GM18507 (cell line): ENCODE data around the gene PEX7.
A peak's percentile ranks its signal among the peaks of the same experiment; 100 is the strongest.

Source experiments
- DNase-seq: peaks from one replicate; pipeline ENCODE4 v3.0.0; 2011; ENCODE audit warnings: low read depth; ENCODE audit not compliant: insufficient read length; ENCODE audit errors: extremely low spot score
- FAIRE-seq: peaks from 2 replicates; lab custom pipeline; 2011; peaks lifted over from hg19 to GRCh38; lab: Jason Lieb, UNC

The PEX7 gene, protein sequence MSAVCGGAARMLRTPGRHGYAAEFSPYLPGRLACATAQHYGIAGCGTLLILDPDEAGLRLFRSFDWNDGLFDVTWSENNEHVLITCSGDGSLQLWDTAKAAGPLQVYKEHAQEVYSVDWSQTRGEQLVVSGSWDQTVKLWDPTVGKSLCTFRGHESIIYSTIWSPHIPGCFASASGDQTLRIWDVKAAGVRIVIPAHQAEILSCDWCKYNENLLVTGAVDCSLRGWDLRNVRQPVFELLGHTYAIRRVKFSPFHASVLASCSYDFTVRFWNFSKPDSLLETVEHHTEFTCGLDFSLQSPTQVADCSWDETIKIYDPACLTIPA

DNA sequence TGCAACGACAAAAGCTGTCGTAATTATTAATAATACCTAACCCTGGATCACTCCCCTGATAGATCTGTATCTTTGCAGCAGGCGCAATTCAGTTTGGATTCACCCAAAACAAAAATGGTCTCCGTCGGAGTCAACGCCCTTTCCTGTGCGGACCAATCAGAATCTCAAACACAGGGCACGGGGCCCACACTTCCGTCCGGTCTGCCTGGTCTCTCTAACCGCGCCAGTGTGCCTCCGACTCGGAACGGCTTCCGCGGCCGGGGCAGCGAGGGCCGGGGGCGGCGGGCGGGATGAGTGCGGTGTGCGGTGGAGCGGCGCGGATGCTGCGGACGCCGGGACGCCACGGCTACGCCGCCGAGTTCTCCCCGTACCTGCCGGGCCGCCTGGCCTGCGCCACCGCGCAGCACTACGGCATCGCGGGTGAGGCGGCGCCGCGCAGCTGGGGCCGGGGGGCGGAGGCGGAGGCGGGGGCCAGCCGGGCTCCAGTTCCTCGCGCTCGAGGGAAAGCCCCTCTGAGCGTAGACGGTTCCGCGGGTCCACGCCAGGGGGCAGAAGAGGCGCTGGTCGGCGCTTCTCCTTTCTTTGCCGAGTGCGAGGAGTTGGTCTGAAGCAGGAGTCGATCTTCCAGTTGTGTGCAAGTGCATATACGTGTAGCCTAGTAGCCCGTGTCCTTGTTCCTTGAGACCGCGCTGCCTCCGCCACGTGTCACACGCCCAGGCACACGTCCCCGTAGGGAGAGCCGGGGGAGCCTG, at the start of gene PEX7:
Gene PEX7, plus strand, starts transcription at position 217 of the 752 bp plus-strand sequence. Its CDS starts 74 bp downstream, at position 291.
- FAIRE-seq (peak; percentile 97), DNase-seq (peak; percentile 64)

DNA sequence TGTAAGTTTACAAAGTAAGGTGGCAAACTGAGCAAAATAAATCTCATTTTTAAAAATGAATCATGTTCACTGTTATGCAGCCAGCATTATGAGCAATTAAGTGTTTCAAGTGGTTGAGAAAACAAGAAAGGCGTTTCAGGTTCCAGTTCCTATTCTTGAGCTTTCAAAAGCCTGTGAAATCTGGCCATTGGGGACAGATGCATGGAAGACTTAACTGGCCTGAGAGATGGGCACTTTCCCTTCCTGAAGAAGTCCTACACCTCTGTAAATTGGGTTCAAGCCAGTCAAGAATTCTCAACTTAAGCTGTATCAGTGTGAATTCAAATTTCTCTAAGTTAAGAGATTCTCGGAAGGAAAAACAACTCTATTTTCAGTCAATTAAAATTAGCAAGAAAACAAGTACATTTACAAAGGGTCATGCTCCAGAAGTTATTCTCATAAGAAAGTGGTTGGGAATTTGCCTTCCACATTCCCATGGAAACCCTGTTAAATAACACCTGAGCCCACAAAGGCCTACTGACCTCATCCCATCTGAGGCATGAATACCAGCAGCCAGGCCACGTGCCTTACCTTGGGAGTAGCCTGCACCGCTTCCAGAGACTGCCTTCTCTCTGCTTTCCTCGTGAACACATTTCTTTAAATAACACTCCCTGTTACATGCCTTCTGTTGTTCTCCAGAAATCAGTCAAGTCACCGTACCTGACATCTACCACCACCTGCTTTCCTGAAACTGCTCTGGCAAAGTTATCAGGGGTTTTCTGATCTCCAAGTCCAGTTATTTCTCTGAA, 49.5 kb upstream of the PEX7 start:
- FAIRE-seq (peak; percentile 89), DNase-seq (no peak)

DNA sequence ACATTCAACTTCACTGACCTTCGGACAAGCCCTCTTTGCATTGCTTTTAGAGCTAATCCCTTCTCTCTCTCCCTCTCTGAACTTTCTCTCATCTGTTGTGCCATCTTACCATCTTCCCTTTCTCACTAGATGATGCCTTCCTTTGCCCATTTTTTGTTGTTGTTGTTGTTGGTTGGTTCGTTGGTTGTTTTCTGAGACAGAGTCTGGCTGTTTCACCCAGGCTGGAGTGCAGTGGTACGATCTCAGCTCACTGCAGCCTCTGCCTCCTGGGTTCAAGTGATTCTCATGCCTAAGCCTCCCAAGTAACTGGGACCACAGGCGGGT, 49.0 kb upstream of the PEX7 start:
- DNase-seq, result no peak
- FAIRE-seq, result no peak

DNA sequence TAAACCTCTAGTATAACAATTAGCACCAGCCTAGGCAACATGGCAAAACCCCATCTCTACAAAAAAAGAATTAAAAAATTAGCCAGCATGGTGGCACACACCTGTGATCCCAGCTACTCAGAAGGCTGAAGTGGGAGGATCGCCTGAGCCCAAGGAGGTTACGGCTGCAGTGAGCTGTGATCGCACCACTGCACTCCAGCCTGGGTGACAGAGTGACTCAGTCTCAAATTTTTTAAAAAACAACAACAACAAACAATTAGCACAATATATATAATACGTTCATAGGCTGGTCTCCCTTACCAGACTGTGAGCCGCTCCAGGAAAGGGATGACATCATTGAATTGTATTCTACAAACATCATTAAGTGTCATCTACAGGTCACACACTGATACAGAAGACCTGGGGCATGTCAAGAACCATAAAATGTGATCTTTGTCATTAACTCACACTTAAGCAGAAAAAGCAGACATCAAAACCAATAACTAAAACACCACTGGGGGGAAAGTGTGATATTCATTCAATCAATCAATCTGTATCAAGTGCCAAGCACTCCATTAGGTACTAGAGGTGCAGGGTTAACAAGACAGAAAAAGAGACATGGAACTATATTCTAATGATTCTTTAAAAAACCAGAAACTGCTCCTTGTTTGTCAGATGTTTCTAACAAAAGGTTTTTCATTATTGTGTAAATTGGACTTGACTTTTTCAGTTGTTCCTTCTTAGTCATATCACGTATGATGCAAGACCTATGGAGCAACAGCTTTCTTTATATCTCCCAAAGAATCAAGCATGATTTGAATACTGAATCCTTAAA, 48.0 kb upstream of the PEX7 start:
- DNase-seq (no peak), FAIRE-seq (no peak)

DNA sequence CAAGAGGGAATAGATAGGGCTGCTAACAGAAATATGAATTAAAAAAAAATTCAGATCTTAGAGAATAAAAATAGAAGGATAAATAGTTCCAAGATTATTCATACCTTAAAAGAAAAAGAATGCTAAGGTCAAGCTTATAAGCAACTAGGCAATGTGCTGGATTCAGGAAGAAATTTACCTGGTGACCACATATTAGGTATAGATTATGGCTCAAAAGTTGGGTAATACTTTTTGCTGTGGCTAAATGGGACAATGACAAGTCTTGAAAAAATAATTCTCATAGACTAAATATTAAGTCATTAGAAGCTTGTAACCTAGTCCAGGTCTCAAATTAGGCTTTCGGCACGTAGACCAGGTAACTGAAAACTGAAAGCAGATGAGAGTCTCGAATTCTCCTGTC, 47.3 kb upstream of the PEX7 start:
- FAIRE-seq (no peak), DNase-seq (no peak)

DNA sequence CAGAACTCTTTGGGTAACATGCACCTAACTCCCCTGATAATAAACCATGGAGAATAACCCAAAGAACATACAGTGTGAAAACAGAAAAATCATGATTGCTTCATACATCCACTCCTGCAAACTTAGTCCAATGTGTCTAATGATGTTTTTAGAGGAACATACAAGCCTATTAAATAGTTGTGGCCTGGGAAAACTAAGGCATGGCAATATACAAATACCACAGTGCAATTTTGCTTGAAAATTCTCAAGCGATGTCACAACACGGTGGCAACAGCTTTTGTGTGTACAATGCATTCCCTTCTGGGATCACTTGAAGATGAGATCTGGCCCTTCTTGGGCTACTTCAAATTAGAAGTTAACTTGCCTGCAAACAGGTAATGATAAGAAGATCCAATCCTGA, 46.8 kb upstream of the PEX7 start:
- FAIRE-seq (no peak), DNase-seq (no peak)

DNA sequence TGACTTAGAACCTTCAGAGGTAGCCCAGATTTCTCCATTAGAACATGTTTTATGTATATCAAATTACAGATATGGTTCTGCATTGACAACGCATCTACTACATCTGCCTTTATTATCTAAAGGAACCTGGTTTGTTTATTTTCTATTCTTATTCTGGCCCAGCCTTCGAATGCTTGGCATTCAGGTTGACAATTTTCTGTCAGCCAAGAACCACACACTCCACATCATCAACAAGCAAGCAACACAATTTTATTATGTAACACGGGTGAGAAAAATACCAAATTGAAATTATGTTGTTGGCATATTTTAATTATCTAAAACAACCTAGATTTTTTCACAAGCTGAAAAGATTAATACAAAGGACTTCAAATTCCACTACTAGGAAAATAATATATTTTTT, 44.7 kb upstream of the PEX7 start:
- DNase-seq, result no peak
- FAIRE-seq, result no peak

DNA sequence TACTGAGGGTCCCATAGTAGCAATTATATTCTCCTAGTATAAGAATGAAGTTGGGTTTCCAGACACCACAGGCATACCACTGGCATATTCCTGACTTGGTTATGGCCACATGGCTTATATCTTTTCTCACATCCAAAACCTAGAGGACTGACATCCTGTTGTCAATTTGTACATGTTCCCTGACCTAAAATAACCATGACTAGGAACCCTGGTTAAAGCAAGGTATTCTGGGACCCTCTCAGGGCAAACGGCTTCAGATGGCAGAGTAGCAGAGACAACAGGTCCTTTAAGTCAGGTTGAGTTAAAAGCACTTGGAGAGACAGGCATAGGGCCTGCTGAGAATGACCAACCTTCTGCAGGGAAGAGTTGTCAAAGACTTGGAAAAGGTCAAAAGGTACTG, 42.7 kb upstream of the PEX7 start:
- DNase-seq (no peak), FAIRE-seq (peak; percentile 38)

DNA sequence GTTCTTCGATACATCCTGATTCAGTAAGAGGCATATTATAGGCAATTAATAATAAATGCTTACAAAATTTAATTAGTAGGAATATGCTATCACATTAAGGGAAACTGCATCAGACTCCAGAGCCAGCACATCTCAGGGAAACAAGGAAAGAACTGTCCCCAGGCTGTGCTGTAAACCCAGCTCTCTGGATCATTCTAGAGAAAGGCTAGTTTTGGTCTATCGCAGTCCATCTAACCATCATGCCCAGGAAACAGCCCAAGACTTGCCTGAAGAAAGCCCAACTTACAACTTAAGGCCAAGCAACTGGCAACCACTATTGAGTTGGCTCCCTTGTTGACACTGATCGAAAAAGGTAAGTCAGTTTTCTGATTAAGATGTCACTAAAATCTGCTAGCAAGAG, 41.4 kb upstream of the PEX7 start:
- DNase-seq (no peak), FAIRE-seq (no peak)

DNA sequence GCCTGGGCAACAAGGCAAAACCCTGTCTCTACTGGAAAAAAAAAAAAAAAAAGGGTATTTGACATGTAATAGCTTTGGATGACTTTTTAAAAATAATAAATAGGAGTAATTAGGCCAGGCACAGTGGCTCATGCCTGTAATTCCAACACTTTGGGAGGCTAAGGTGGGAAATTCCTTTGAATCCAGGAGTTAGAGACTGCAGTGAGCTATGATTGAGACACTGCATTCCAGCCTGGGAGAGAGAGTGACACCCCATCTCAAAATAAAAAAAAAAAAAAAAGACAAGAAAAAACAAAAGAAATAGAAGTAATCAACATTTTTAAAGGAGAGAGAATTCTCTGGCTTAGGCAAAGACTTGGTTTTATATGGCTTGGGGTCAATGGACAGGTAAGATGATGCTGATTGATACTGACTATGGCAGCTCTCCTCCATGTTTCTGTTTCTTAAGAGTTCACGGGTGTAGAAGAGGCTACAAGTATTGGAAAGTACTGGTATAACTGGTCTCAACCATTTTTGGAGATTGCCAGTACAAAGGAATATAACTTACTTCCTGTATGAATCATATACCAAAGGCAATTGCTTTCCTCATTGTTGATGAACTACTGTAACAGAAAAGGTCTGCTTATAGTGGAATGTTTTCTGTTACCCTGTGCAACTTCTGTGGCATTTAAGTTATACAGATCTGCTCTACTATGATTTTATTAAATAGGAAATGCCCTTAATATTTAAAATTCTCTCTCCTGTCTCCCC, 40.2 kb upstream of the PEX7 start:
- FAIRE-seq (no peak), DNase-seq (no peak)

DNA sequence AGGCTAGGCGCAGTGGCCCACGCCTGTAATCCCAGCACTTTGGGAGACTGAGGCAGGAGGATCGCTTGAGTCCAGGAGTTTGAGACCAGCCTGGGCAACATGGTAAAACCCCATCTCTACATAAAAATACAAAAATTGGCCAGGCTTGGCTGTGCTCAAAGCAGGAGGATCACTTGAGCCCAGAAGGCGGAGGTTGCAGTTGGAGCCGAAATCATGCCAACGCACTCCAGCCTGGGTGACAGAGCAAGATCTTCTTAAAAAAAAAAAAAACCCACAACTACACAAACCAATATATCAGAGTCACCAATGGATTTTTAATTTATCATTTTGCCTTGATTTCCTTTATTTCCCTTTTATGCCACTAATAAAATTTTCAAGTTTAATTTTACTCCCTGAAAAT, 39.4 kb upstream of the PEX7 start:
- DNase-seq, result no peak
- no peak for FAIRE-seq

DNA sequence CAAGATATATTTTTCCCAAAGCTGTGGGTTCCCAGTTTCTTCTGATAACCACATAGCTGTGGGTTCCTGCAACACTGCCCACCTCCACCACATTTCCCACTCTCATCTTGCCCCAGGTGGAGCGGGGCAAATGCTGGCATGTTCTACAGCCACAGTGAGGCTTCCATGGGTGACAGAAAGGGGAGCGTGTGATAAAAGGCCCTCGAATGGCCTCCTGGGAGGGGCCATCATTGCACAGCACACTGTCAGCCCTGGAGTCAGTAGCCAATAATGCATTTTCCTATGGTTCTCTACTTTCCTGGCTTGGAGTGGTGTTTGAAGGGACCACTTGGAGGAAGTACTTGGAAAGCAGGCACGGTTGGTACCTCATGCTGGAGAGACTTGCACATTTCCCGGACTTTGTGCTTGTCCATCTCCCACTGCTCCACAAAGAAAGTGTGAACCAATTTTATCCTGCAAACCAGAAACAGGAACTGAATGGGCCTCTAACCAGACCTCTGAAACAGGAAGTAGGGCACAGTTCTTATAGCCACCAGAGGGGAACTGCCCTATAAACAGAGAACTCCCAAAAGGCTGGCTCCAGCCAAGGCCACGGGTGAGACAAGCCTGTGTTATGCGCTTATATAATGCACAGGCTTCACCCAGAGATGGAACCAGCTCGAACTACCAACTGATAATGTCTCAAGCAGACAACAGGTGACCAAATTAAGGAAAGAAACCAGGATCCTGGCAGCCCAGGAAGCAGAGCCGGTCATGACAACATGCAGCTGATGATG, 38.7 kb upstream of the PEX7 start:
- FAIRE-seq (peak; percentile 95), DNase-seq (no peak)

DNA sequence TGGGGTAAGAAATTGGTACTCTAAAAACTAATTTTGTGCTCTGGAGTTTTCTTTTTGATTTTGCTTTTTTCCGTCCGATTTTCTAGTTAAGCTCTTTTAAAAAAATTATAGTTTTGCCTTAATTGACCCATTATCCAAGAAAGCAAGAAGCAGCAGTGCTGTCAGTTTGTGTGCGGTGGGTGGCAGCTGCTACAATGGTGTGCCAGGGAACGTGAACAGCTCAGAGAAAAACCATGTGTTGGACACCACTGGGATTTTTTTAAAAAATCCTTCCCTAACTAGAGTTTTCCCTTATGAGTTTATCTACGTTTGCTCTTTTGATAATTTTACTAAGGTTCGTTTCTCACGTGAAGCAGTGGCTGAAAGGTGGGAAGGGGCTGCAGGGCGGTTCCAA, 38.1 kb upstream of the PEX7 start:
- DNase-seq (no peak), FAIRE-seq (no peak)

DNA sequence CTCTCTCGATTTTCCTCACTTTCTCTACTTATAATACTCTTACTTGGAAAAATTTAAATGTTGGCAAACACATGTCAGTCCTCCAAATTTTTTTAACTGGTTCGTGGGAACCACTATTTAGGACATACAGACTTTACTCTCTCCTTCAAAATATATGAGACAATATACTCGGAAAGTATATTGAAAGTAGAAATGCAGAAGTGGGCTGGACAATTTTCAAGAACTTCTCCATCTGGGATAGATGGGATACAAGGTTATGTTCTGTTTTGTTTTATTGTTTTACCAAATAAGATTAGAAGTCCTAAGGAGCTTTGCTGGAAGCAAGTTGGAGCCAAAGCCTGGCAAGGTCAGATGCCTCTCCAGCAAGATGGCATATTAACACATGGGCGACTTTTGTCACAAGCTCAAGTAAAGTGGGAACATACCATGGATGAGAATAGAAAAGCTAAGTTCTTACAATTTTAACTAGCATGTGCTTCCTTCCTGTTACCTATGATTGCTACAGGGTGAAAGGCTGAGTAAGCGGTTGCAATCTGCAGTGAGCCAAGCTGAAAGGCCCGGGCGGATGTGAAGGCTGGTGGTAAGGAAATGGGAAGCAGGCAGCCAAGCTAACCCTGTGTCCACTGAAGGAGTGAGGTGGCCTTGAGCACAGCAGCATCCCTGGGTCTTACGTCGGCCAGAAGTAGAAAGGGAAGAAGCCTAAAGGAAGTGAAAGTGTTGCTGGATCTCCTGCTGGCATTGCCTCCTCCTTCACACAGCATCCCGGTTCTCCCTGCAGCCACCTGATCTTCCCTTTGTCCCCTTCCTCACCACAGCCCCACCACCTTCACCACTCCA, 37.3 kb upstream of the PEX7 start:
- no peak for DNase-seq
- FAIRE-seq, result peak; percentile 90

DNA sequence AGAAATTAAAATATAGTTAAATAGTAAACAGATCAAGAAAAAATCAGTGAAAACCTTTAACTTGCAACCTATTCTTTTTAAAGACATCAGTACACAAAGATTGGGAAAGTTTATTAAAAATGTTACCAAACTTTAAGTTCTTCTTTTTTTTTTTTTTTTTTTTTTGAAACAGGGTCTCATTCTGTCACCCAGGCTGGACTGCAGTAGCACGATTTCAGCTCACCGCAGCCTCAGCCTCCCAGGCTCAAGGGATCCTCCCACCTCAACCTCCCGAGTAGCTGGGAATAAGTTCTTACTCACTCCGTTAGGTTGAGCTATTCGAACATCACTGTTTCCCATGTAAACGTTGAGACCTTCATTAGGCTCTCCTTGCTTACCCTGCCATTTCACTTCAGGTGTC, 35.7 kb upstream of the PEX7 start:
- FAIRE-seq, result no peak
- no peak for DNase-seq

DNA sequence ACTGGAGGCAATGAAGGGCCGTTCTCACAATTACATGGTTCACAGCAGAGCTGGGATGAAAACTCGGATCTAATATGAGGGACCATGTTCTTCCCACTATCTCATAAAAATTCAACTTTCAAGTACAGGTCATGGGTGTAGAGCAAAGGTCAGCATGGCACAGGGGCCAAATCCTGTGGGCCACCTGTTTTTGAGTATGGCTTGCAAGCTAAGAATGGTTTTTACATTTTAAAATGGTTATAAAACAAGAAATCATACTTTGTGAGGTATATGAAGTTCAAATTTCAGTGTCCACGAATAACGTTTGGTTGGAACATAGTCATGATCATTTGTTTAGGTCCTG, 34.7 kb upstream of the PEX7 start:
- DNase-seq, result no peak
- no peak for FAIRE-seq

DNA sequence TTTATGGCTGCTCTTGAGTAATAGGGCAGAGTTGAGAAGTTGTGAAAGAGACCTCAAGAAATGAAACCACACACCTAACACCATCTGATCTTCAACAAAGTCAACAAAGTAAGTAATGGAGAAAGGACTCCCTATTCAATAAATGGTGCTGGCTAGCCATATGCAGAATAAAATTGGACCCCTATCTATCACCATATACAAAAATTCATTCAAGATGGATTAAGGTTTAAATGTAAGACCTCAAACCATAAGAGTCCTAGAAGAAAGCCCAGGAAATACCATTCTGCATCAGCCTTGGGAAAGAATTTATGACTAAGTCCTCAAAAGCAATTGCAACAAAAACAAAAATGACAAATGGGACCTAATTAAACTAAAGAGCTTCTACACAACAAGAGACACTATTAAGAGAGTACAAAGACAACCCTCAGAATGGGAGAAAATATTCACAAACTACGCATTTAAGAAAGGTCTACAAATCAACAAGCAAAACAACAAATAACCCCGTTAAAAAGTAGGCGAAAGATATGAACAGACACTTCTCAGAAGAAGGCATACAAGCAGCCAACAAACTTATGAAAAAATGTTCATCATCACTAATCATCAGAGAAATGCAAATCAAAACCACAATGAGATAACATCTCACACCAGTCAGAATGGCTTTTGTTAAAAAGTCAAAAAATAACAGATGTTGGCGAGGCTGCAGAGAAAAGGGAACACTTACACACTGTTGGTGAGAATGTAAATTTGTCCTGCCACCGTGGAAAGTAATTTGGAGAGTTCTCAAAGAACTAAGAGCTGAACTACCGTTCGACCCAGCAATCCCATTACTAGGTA, 34.1 kb upstream of the PEX7 start:
- FAIRE-seq (peak; percentile 85), DNase-seq (no peak)
